Measurements from ENCODE around the gene GPR152. TPM values are rescaled to one million over a fixed set of nuclear protein-coding genes. Genes with fewer than 3 reads are reported as not detected.

Gene GPR152
- total RNA-seq, 1 experiment from 2014 or later, result not detected

- peak; percentile 75 for DNase-seq (ENCODE audit: extremely low read depth, low read depth)
These were observed 50.9 kb downstream of the GPR152 start, which contains the start of gene PPP1CA for GRCh38 chr11:67401495-67402191. PPP1CA (minus strand) TSS chr11:67401858; CDS start chr11:67401782, 76 bp downstream.

Small RNA genes lying within 50 kb of the gene (small RNA-seq; reads per million reads assigned to genes)
- gene MIR6752, result 0 reads per million in 2 experiments

Other genes starting within 250 kb of the GPR152 start
- gene GRK2, start 186.3 kb downstream of the GPR152 start, total RNA-seq (2014; rRNA removed; shearing (Covaris generic)), result 39.2 and 40.7 TPM in 2 replicates
- 14.3 and 21.2 TPM in 2 replicates for gene ANKRD13D, start 163.4 kb downstream of the GPR152 start, total RNA-seq (2014; rRNA removed; shearing (Covaris generic))
- gene SSH3, start 149.2 kb downstream of the GPR152 start, total RNA-seq (2014; rRNA removed; shearing (Covaris generic)), result 5.0 and 8.6 TPM in 2 replicates
- gene POLD4, start 99.2 kb downstream of the GPR152 start, total RNA-seq (2014; rRNA removed; shearing (Covaris generic)), result 62.8 and 75.5 TPM in 2 replicates
- 4.9 and 5.3 TPM in 2 replicates for gene CLCF1, start 79.1 kb downstream of the GPR152 start, total RNA-seq (2014; rRNA removed; shearing (Covaris generic))
- 4.2 and 5.9 TPM in 2 replicates for gene RAD9A, start 60.7 kb downstream of the GPR152 start, total RNA-seq (2014; rRNA removed; shearing (Covaris generic))
- 137 and 159 TPM in 2 replicates for gene PPP1CA, start 50.9 kb downstream of the GPR152 start, total RNA-seq (2014; rRNA removed; shearing (Covaris generic))
- gene TBC1D10C, start 48.6 kb downstream of the GPR152 start, total RNA-seq (2014; rRNA removed; shearing (Covaris generic)), result not detected in 2 replicates
- gene CARNS1, start 37.1 kb downstream of the GPR152 start, total RNA-seq (2014; rRNA removed; shearing (Covaris generic)), result 0.09 and 0.12 TPM in 2 replicates
- 21.6 and 23.6 TPM in 2 replicates for gene RPS6KB2, start 24.2 kb downstream of the GPR152 start, total RNA-seq (2014; rRNA removed; shearing (Covaris generic))
- gene PTPRCAP, start 15.0 kb downstream of the GPR152 start, total RNA-seq (2014; rRNA removed; shearing (Covaris generic)), result not detected in 2 replicates
- 29.2 and 33.0 TPM in 2 replicates for gene CORO1B, start 9.3 kb downstream of the GPR152 start, total RNA-seq (2014; rRNA removed; shearing (Covaris generic))
- 3.2 and 4.1 TPM in 2 replicates for gene CABP4, start 2.6 kb upstream of the GPR152 start, total RNA-seq (2014; rRNA removed; shearing (Covaris generic))
- gene TMEM134, start 16.5 kb upstream of the GPR152 start, total RNA-seq (2014; rRNA removed; shearing (Covaris generic)), result 7.4 and 19.9 TPM in 2 replicates
- 49.2 and 49.5 TPM in 2 replicates for gene AIP, start 30.3 kb upstream of the GPR152 start, total RNA-seq (2014; rRNA removed; shearing (Covaris generic))
- 24.5 TPM in 2 replicates for gene PITPNM1, start 52.6 kb upstream of the GPR152 start, total RNA-seq (2014; rRNA removed; shearing (Covaris generic))
- gene CDK2AP2, start 55.4 kb upstream of the GPR152 start, total RNA-seq (2014; rRNA removed; shearing (Covaris generic)), result 25.1 and 29.6 TPM in 2 replicates
- not detected in 2 replicates for gene CABP2, start 70.7 kb upstream of the GPR152 start, total RNA-seq (2014; rRNA removed; shearing (Covaris generic))
- gene GSTP1, start 131.1 kb upstream of the GPR152 start, total RNA-seq (2014; rRNA removed; shearing (Covaris generic)), result 665 and 811 TPM in 2 replicates
- gene NDUFV1, start 154.2 kb upstream of the GPR152 start, total RNA-seq (2014; rRNA removed; shearing (Covaris generic)), result 152 and 162 TPM in 2 replicates
- gene NUDT8, start 177.2 kb upstream of the GPR152 start, total RNA-seq (2014; rRNA removed; shearing (Covaris generic)), result 3.5 and 6.9 TPM in 2 replicates
- gene TBX10, start 187.0 kb upstream of the GPR152 start, total RNA-seq (2014; rRNA removed; shearing (Covaris generic)), result not detected in 2 replicates
- gene ACY3, start 198.0 kb upstream of the GPR152 start, total RNA-seq (2014; rRNA removed; shearing (Covaris generic)), result not detected in 2 replicates
- gene ALDH3B2, start 221.9 kb upstream of the GPR152 start, total RNA-seq (2014; rRNA removed; shearing (Covaris generic)), result not detected in 2 replicates